WTC11 (cell line): Measurements from ENCODE around the gene CSNK2A2. TPM values are rescaled to one million over a fixed set of nuclear protein-coding genes. Genes with fewer than 3 reads are reported as not detected.

ENCODE experiments used
- ATAC-seq: fragments of 200-7000 bp; cut with Tn5 transposase; 2 replicates; pipeline ENCODE4 v1.10.0; 2021; ENCODE audit warnings: mild to moderate bottlenecking, moderate library complexity
- CTCF ChIA-PET: fragments of 300-600 bp; sonication (Branson Sonifier 250); formaldehyde crosslinking; loops from one replicate; lab custom pipeline; 2021; ENCODE audit warnings: antibody characterized with exemption; lab: Charles Lee
- POLR2A ChIA-PET: fragments of 350-600 bp; sonication (Branson Sonifier 250); formaldehyde crosslinking; loops from one replicate; lab custom pipeline; 2021; ENCODE audit warnings: antibody characterized with exemption; lab: Charles Lee
- DNase-seq: peaks from one replicate; pipeline ENCODE4 v3.0.0; 2021; ENCODE audit warnings: low spot score
- H3K27ac Mint-ChIP-seq: 2 replicates; pipeline ENCODE4 v1.8.0; 2021; ENCODE audit warnings: mixed read lengths
- H3K27me3 Mint-ChIP-seq: 2 replicates; pipeline ENCODE4 v1.8.0; 2021; ENCODE audit warnings: low read depth, mild to moderate bottlenecking, moderate library complexity, mixed read lengths
- H3K36me3 Mint-ChIP-seq: 2 replicates; pipeline ENCODE4 v1.8.0; 2021; ENCODE audit warnings: mixed read lengths
- H3K4me1 Mint-ChIP-seq: 2 replicates; pipeline ENCODE4 v1.8.0; 2022; ENCODE audit warnings: mixed read lengths
- H3K4me3 Mint-ChIP-seq: 2 replicates; pipeline ENCODE4 v1.8.0; 2021; ENCODE audit warnings: mild to moderate bottlenecking, moderate library complexity, mixed read lengths
- H3K9me3 Mint-ChIP-seq: 2 replicates; pipeline ENCODE4 v1.8.0; 2021; ENCODE audit warnings: mixed read lengths
- ESRRA ChIP-seq: sonication (generic); formaldehyde crosslinking; IDR thresholded peaks from 2 replicates; pipeline ENCODE4 v1.8.1; 2022; ENCODE audit warnings: mild to moderate bottlenecking, missing genetic modification reagents, borderline replicate concordance
- FOXK1 ChIP-seq: sonication (generic); formaldehyde crosslinking; IDR thresholded peaks from 2 replicates; pipeline ENCODE4 v1.8.0; 2022; ENCODE audit warnings: mild to moderate bottlenecking, moderate library complexity, missing genetic modification reagents
- HMGA2 ChIP-seq: fragments of 250-450 bp; sonication (Bioruptor Pico); IDR thresholded peaks from 2 replicates; pipeline ENCODE4 v1.4.0; 2021; ENCODE audit warnings: mild to moderate bottlenecking, moderate library complexity
- JAZF1 ChIP-seq: fragments of 250-450 bp; sonication (Bioruptor Pico); IDR thresholded peaks from 2 replicates; pipeline ENCODE4 v1.9.0; 2021; ENCODE audit warnings: moderate library complexity, mild to moderate bottlenecking, inconsistent platforms
- MXD4 ChIP-seq: fragments of 250-450 bp; sonication (Bioruptor Pico); IDR thresholded peaks from 2 replicates; pipeline ENCODE4 v1.8.0; 2021; ENCODE audit warnings: mild to moderate bottlenecking, moderate library complexity, borderline replicate concordance
- NFE2L1 ChIP-seq: sonication (generic); formaldehyde crosslinking; IDR thresholded peaks from 2 replicates; pipeline ENCODE4 v1.8.1; 2023; ENCODE audit warnings: missing genetic modification reagents
- OVOL2 ChIP-seq: fragments of 250-450 bp; sonication (Bioruptor Pico); IDR thresholded peaks from 2 replicates; pipeline ENCODE4 v1.9.0; 2021; ENCODE audit warnings: mild to moderate bottlenecking, borderline replicate concordance
- RELA ChIP-seq: sonication (generic); formaldehyde crosslinking; IDR thresholded peaks from 2 replicates; pipeline ENCODE4 v1.8.1; 2022; ENCODE audit warnings: missing genetic modification reagents, mild to moderate bottlenecking, borderline replicate concordance
- SMAD3 ChIP-seq: sonication (generic); formaldehyde crosslinking; IDR thresholded peaks from 2 replicates; pipeline ENCODE4 v1.8.0; 2022; ENCODE audit warnings: missing genetic modification reagents, mild to moderate bottlenecking, borderline replicate concordance
- SMAD4 ChIP-seq: sonication (generic); formaldehyde crosslinking; IDR thresholded peaks from 2 replicates; pipeline ENCODE4 v1.8.0; 2022; ENCODE audit warnings: mild to moderate bottlenecking, missing genetic modification reagents
- SP1 ChIP-seq: sonication (generic); formaldehyde crosslinking; conservative IDR thresholded peaks from 2 replicates; pipeline ENCODE4 v1.8.1; 2022; ENCODE audit warnings: missing genetic modification reagents
- TEAD1 ChIP-seq: sonication (generic); formaldehyde crosslinking; IDR thresholded peaks from 2 replicates; pipeline ENCODE4 v1.8.0; 2022; ENCODE audit warnings: mild to moderate bottlenecking, missing genetic modification reagents
- TP53 ChIP-seq: sonication (generic); formaldehyde crosslinking; IDR thresholded peaks from 2 replicates; pipeline ENCODE4 v1.8.1; 2023; ENCODE audit warnings: mild to moderate bottlenecking, missing genetic modification reagents
- ZNF138 ChIP-seq: sonication (generic); formaldehyde crosslinking; conservative IDR thresholded peaks from 2 replicates; pipeline ENCODE4 v1.8.1; 2022; ENCODE audit warnings: mild to moderate bottlenecking, moderate library complexity, missing genetic modification reagents
- ZNF219 ChIP-seq: sonication (generic); formaldehyde crosslinking; IDR thresholded peaks from 2 replicates; pipeline ENCODE4 v1.8.0; 2023; ENCODE audit warnings: missing genetic modification reagents, mild to moderate bottlenecking, borderline replicate concordance
- ZNF232 ChIP-seq: sonication (generic); formaldehyde crosslinking; IDR thresholded peaks from 2 replicates; pipeline ENCODE4 v1.8.0; 2022; ENCODE audit warnings: mild to moderate bottlenecking, missing genetic modification reagents
- ZNF263 ChIP-seq: sonication (generic); formaldehyde crosslinking; IDR thresholded peaks from 2 replicates; pipeline ENCODE4 v1.8.1; 2022; ENCODE audit warnings: low read depth, mild to moderate bottlenecking, moderate library complexity, missing genetic modification reagents
- total RNA-seq: library from RNA; stranded (reverse); gene quantifications from 3 replicates; pipeline ENCODE4 v1.2.3, GENCODE V29; 2021
- TF ChIP-seq, protein P1 (sequence below): sonication (generic); formaldehyde crosslinking; conservative IDR thresholded peaks from 2 replicates; pipeline ENCODE4 v1.8.1; 2023; ENCODE audit warnings: mild to moderate bottlenecking, low read depth, missing genetic modification reagents, moderate library complexity
- TF ChIP-seq, protein P2 (sequence below): sonication (generic); formaldehyde crosslinking; IDR thresholded peaks from 2 replicates; pipeline ENCODE4 v1.8.1; 2022; ENCODE audit warnings: mild to moderate bottlenecking, moderate library complexity, missing genetic modification reagents
- TF ChIP-seq, protein P3 (sequence below): sonication (generic); formaldehyde crosslinking; IDR thresholded peaks from 2 replicates; pipeline ENCODE4 v1.8.0; 2022; ENCODE audit warnings: missing genetic modification reagents

CSNK2A2 gene
- total RNA-seq, 1 experiment from 2014 or later: 114 TPM

- H3K4me3 Mint-ChIP-seq: no peak overlapping the region
- ATAC-seq (no peak), DNase-seq (no peak)
- H3K27ac Mint-ChIP-seq: no peak overlapping the region
- CTCF ChIA-PET: interaction anchor here (0.5 to 4.1 kb wide), 6 partner anchors 26 to 218 kb away, joined by 3 to 55 read pairs (median 3); no protein-coding TSS in a partner anchor
- peaks cover 45% of the 10 kb centered on the region for H3K4me1 Mint-ChIP-seq
- POLR2A ChIA-PET: no interaction called here
- H3K36me3 Mint-ChIP-seq: no peaks in the 10 kb centered on the region
- TF ChIP-seq MXD4 (CRISPR knock-in tag): no peak
- no peak for TF ChIP-seq SP1
- TF ChIP-seq, protein P1, sequence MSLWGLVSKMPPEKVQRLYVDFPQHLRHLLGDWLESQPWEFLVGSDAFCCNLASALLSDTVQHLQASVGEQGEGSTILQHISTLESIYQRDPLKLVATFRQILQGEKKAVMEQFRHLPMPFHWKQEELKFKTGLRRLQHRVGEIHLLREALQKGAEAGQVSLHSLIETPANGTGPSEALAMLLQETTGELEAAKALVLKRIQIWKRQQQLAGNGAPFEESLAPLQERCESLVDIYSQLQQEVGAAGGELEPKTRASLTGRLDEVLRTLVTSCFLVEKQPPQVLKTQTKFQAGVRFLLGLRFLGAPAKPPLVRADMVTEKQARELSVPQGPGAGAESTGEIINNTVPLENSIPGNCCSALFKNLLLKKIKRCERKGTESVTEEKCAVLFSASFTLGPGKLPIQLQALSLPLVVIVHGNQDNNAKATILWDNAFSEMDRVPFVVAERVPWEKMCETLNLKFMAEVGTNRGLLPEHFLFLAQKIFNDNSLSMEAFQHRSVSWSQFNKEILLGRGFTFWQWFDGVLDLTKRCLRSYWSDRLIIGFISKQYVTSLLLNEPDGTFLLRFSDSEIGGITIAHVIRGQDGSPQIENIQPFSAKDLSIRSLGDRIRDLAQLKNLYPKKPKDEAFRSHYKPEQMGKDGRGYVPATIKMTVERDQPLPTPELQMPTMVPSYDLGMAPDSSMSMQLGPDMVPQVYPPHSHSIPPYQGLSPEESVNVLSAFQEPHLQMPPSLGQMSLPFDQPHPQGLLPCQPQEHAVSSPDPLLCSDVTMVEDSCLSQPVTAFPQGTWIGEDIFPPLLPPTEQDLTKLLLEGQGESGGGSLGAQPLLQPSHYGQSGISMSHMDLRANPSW (CRISPR knock-in tag): no peak
- no peak for TF ChIP-seq ZNF138 (CRISPR knock-in tag)
- no peak for TF ChIP-seq FOXK1 (CRISPR knock-in tag)
- no peak for TF ChIP-seq SMAD3
- no peak for TF ChIP-seq ESRRA (CRISPR knock-in tag)
- no peak for TF ChIP-seq SMAD4 (CRISPR knock-in tag)
- no peak for TF ChIP-seq NFE2L1 (CRISPR knock-in tag)
- no peak for TF ChIP-seq HMGA2 (CRISPR knock-in tag)
- no peak for TF ChIP-seq TP53
- no peak for TF ChIP-seq ZNF232 (CRISPR knock-in tag)
- TF ChIP-seq, protein P2, sequence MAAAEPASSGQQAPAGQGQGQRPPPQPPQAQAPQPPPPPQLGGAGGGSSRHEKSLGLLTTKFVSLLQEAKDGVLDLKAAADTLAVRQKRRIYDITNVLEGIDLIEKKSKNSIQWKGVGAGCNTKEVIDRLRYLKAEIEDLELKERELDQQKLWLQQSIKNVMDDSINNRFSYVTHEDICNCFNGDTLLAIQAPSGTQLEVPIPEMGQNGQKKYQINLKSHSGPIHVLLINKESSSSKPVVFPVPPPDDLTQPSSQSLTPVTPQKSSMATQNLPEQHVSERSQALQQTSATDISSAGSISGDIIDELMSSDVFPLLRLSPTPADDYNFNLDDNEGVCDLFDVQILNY: no peak
- no peak for TF ChIP-seq TEAD1 (CRISPR knock-in tag)
- no peak for TF ChIP-seq RELA (CRISPR knock-in tag)
- TF ChIP-seq OVOL2 (CRISPR knock-in tag): no peak
- TF ChIP-seq ZNF263 (CRISPR knock-in tag): no peak
- TF ChIP-seq, protein P3, sequence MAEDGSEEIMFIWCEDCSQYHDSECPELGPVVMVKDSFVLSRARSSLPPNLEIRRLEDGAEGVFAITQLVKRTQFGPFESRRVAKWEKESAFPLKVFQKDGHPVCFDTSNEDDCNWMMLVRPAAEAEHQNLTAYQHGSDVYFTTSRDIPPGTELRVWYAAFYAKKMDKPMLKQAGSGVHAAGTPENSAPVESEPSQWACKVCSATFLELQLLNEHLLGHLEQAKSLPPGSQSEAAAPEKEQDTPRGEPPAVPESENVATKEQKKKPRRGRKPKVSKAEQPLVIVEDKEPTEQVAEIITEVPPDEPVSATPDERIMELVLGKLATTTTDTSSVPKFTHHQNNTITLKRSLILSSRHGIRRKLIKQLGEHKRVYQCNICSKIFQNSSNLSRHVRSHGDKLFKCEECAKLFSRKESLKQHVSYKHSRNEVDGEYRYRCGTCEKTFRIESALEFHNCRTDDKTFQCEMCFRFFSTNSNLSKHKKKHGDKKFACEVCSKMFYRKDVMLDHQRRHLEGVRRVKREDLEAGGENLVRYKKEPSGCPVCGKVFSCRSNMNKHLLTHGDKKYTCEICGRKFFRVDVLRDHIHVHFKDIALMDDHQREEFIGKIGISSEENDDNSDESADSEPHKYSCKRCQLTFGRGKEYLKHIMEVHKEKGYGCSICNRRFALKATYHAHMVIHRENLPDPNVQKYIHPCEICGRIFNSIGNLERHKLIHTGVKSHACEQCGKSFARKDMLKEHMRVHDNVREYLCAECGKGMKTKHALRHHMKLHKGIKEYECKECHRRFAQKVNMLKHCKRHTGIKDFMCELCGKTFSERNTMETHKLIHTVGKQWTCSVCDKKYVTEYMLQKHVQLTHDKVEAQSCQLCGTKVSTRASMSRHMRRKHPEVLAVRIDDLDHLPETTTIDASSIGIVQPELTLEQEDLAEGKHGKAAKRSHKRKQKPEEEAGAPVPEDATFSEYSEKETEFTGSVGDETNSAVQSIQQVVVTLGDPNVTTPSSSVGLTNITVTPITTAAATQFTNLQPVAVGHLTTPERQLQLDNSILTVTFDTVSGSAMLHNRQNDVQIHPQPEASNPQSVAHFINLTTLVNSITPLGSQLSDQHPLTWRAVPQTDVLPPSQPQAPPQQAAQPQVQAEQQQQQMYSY (CRISPR knock-in tag): no peak
- no peak for TF ChIP-seq ZNF219 (CRISPR knock-in tag)
- TF ChIP-seq JAZF1 (CRISPR knock-in tag): no peak
- H3K27me3 Mint-ChIP-seq: no peaks in the 10 kb centered on the region
- no peaks in the 10 kb centered on the region for H3K9me3 Mint-ChIP-seq
Observed at GRCh38 chr16:58123896-58124600, 73.9 kb downstream of the CSNK2A2 start.
